Neural progenitor cell (in vitro differentiated cells): ENCODE results near the gene PEX5L. TPM values are rescaled to one million over a fixed set of nuclear protein-coding genes. Genes with fewer than 3 reads are reported as not detected.
A peak's percentile ranks its signal among the peaks of the same experiment; 100 is the strongest.

ENCODE experiments used
- DNase-seq: peaks from one replicate; pipeline ENCODE4 v3.0.0-alpha.2; 2016; ENCODE audit warnings: low spot score
- H2AFZ ChIP-seq: fragments of 200-600 bp; sonication (generic); replicated peaks from 2 replicates; pipeline ENCODE4 v1.6.1; 2016; ENCODE audit warnings: antibody characterized with exemption
- H3F3A ChIP-seq: fragments of 200-600 bp; sonication (generic); 2 replicates; pipeline ENCODE4 v1.6.1; 2016; ENCODE audit warnings: antibody characterized with exemption, low read depth
- H3K27ac ChIP-seq: fragments of 200-600 bp; sonication (generic); 2 replicates; pipeline ENCODE4 v1.5.1; 2016; ENCODE audit warnings: mild to moderate bottlenecking
- H3K27me3 ChIP-seq: fragments of 200-600 bp; sonication (generic); 2 replicates; pipeline ENCODE4 v1.6.1; 2016; ENCODE audit warnings: mild to moderate bottlenecking, moderate library complexity
- H3K36me3 ChIP-seq: fragments of 200-600 bp; sonication (generic); 2 replicates; pipeline ENCODE4 v1.5.1; 2016
- H3K4me1 ChIP-seq: fragments of 200-600 bp; sonication (generic); 2 replicates; pipeline ENCODE4 v1.6.1; 2016; ENCODE audit warnings: mixed run types
- H3K4me2 ChIP-seq: fragments of 200-600 bp; sonication (generic); 2 replicates; pipeline ENCODE4 v1.6.1; 2016
- H3K4me3 ChIP-seq: fragments of 200-600 bp; sonication (generic); 2 replicates; pipeline ENCODE4 v1.5.1; 2016
- H3K79me2 ChIP-seq: fragments of 200-600 bp; sonication (generic); 2 replicates; pipeline ENCODE4 v1.6.1; 2016; ENCODE audit warnings: low read depth
- H3K9ac ChIP-seq: fragments of 200-600 bp; sonication (generic); 2 replicates; pipeline ENCODE4 v1.6.1; 2016
- H3K9me3 ChIP-seq: fragments of 200-600 bp; sonication (generic); 2 replicates; pipeline ENCODE4 v1.5.1; 2016; ENCODE audit warnings: low read depth
- H4K20me1 ChIP-seq: fragments of 200-600 bp; sonication (generic); 2 replicates; pipeline ENCODE4 v1.6.1; 2016; ENCODE audit warnings: low read depth
- H3K27ac Mint-ChIP-seq: 3 replicates; pipeline ENCODE4 v1.8.0; 2021; ENCODE audit warnings: mixed read lengths
- H3K27me3 Mint-ChIP-seq: 2 replicates; pipeline ENCODE4 v1.8.0; 2022; ENCODE audit warnings: low read depth, mild to moderate bottlenecking, inconsistent platforms, moderate library complexity, mixed read lengths; ENCODE audit not compliant: insufficient read depth
- H3K36me3 Mint-ChIP-seq: 3 replicates; pipeline ENCODE4 v1.8.0; 2021; ENCODE audit warnings: mixed read lengths
- H3K4me1 Mint-ChIP-seq: 3 replicates; pipeline ENCODE4 v1.8.0; 2021; ENCODE audit warnings: mixed read lengths
- H3K4me3 Mint-ChIP-seq: 3 replicates; pipeline ENCODE4 v1.8.0; 2021; ENCODE audit warnings: mild to moderate bottlenecking, moderate library complexity, mixed read lengths
- H3K9me3 Mint-ChIP-seq: 3 replicates; pipeline ENCODE4 v1.8.0; 2020; ENCODE audit warnings: mixed read lengths
- EZH2 ChIP-seq: fragments of 200-600 bp; sonication (generic); IDR thresholded peaks from 2 replicates; pipeline ENCODE4 v1.6.1; 2017; ENCODE audit warnings: antibody characterized with exemption, mild to moderate bottlenecking, moderate library complexity
- EZH2phosphoT487 ChIP-seq: fragments of 200-600 bp; sonication (generic); IDR thresholded peaks from 2 replicates; pipeline ENCODE4 v1.6.1; 2017; ENCODE audit warnings: antibody characterized with exemption
- total RNA-seq: library from RNA; depleted of rRNA; stranded (reverse); fragments of >200 nt; gene quantifications from 2 replicates; pipeline ENCODE4 v1.2.3, GENCODE V29; 2015; ENCODE audit warnings: low replicate concordance
- TF ChIP-seq, protein P1 (sequence below): fragments of 200-600 bp; sonication (generic); IDR thresholded peaks from 2 replicates; pipeline ENCODE4 v1.5.1; 2017; ENCODE audit warnings: antibody characterized with exemption, mild to moderate bottlenecking

Gene PEX5L
- total RNA-seq, 1 donor from 2014 or later: 0.90 TPM

DNA sequence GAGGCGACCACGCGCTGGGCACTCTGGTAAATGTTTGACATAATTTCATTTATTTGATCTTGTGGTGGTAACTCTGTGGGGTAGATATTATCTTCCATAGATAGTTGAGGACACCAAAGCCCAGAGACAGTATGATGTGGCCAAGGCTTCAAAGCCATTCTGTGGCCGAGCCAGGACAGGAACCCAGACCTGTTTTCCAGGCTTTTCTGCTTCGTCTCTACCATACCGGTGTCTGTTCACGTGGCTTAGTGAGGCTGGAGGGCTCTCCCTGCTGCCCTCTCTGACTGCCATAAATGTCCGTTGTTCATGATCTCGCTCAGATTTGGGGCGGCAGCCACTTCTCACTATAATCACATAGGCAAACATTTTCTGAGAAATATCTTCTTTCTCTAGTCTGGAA lies 134.7 kb downstream of the PEX5L start:
- H3K4me2 ChIP-seq: no peak overlapping the region
- H2AFZ ChIP-seq: no peak overlapping the region
- H3K4me1 ChIP-seq: peaks cover 17% of the 10 kb centered on the region
- H3K4me3 Mint-ChIP-seq: no peak overlapping the region
- H3K27ac Mint-ChIP-seq: no peak overlapping the region
- no peaks in the 10 kb centered on the region for H3K79me2 ChIP-seq
- no peaks in the 10 kb centered on the region for H3K9me3 Mint-ChIP-seq
- peaks cover 3% of the 10 kb centered on the region for H3F3A ChIP-seq
- H3K27me3 ChIP-seq: no peaks in the 10 kb centered on the region
- no peaks in the 10 kb centered on the region for H3K27me3 Mint-ChIP-seq
- no peak overlapping the region for H3K27ac ChIP-seq
- peaks cover 5% of the 10 kb centered on the region for H3K4me1 Mint-ChIP-seq
- H3K4me3 ChIP-seq: no peak overlapping the region
- no peak overlapping the region for H3K9ac ChIP-seq
- DNase-seq: no peak
- no peaks in the 10 kb centered on the region for H3K36me3 Mint-ChIP-seq
- no peaks in the 10 kb centered on the region for H4K20me1 ChIP-seq
- no peaks in the 10 kb centered on the region for H3K9me3 ChIP-seq
- TF ChIP-seq EZH2: no peak
- TF ChIP-seq EZH2phosphoT487: no peak
- TF ChIP-seq, protein P1, sequence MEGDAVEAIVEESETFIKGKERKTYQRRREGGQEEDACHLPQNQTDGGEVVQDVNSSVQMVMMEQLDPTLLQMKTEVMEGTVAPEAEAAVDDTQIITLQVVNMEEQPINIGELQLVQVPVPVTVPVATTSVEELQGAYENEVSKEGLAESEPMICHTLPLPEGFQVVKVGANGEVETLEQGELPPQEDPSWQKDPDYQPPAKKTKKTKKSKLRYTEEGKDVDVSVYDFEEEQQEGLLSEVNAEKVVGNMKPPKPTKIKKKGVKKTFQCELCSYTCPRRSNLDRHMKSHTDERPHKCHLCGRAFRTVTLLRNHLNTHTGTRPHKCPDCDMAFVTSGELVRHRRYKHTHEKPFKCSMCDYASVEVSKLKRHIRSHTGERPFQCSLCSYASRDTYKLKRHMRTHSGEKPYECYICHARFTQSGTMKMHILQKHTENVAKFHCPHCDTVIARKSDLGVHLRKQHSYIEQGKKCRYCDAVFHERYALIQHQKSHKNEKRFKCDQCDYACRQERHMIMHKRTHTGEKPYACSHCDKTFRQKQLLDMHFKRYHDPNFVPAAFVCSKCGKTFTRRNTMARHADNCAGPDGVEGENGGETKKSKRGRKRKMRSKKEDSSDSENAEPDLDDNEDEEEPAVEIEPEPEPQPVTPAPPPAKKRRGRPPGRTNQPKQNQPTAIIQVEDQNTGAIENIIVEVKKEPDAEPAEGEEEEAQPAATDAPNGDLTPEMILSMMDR: no peak
- H3K36me3 ChIP-seq: no peaks in the 10 kb centered on the region

DNA sequence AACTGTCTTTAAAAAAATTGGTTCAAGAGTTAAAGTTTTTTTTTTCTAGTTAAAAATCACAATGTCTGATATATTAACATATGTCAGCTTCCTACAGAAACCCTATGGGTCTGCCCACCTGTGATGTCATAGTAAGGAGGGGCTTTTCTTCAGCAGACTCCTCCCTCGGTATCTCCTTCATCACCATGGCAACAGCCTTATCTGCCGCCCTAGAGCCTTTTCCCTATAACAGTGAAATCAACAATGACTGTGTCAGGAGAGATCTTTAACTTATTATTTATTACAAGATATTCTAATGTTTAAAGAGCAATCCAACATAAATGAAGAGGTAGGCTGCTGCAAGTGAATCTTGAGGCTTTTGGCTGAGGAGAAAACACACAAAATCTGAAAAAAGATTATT lies 138.7 kb downstream of the PEX5L start:
- Histone ChIP-seq H3K4me1 (peaks cover 11% of the 10 kb centered on the region), H3K27me3 (no peaks in the 10 kb centered on the region), H3K27ac (no peak overlapping the region), H4K20me1 (no peaks in the 10 kb centered on the region), H3K9me3 (no peaks in the 10 kb centered on the region), H3K4me3 (no peak overlapping the region), H3K9ac (no peak overlapping the region), H3K36me3 (no peaks in the 10 kb centered on the region), H3K4me2 (peak overlapping the region; percentile 23), H3F3A (peaks cover 3% of the 10 kb centered on the region), H3K79me2 (no peaks in the 10 kb centered on the region), H2AFZ (no peak overlapping the region)
- Mint-ChIP-seq H3K36me3 (no peaks in the 10 kb centered on the region), H3K4me3 (no peak overlapping the region), H3K4me1 (peaks cover 5% of the 10 kb centered on the region), H3K27ac (no peak overlapping the region), H3K9me3 (no peaks in the 10 kb centered on the region), H3K27me3 (no peaks in the 10 kb centered on the region)
- peak; percentile 87 for DNase-seq
- TF ChIP-seq EZH2phosphoT487 (no peak), EZH2 (no peak)

DNA sequence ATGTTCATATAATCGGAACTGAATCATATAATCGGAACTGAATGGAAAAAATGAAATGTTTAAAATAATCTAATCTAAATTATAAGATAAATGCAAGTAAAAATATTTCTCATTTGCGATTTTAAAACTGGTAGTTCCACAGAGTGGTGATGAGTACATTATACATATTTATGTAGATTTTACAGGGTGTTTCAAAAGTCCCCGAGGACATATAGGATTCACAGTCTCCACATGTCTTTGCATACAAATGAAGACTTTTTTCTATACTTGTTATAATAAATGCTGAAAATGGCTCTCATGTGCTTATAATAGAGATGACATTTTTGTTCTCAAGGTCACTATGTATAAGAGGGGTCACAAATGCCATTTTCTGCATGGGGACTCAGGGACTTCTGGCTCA lies 139.5 kb downstream of the PEX5L start:
- H3K36me3 Mint-ChIP-seq: no peaks in the 10 kb centered on the region
- no peaks in the 10 kb centered on the region for H3K36me3 ChIP-seq
- H3K27ac Mint-ChIP-seq: no peak overlapping the region
- H3K4me1 ChIP-seq: peaks cover 11% of the 10 kb centered on the region
- TF ChIP-seq EZH2phosphoT487 (no peak), EZH2 (no peak)
- TF ChIP-seq, protein P1: no peak
- peaks cover 3% of the 10 kb centered on the region for H3F3A ChIP-seq
- H3K27ac ChIP-seq: no peak overlapping the region
- H3K9ac ChIP-seq: no peak overlapping the region
- H3K9me3 ChIP-seq: no peaks in the 10 kb centered on the region
- H3K27me3 ChIP-seq: no peaks in the 10 kb centered on the region
- no peaks in the 10 kb centered on the region for H3K9me3 Mint-ChIP-seq
- no peaks in the 10 kb centered on the region for H4K20me1 ChIP-seq
- no peak overlapping the region for H3K4me3 Mint-ChIP-seq
- H3K4me2 ChIP-seq: no peak overlapping the region
- no peaks in the 10 kb centered on the region for H3K27me3 Mint-ChIP-seq
- no peak for DNase-seq
- no peaks in the 10 kb centered on the region for H3K79me2 ChIP-seq
- no peak overlapping the region for H2AFZ ChIP-seq
- H3K4me1 Mint-ChIP-seq: peaks cover 5% of the 10 kb centered on the region
- no peak overlapping the region for H3K4me3 ChIP-seq

DNA sequence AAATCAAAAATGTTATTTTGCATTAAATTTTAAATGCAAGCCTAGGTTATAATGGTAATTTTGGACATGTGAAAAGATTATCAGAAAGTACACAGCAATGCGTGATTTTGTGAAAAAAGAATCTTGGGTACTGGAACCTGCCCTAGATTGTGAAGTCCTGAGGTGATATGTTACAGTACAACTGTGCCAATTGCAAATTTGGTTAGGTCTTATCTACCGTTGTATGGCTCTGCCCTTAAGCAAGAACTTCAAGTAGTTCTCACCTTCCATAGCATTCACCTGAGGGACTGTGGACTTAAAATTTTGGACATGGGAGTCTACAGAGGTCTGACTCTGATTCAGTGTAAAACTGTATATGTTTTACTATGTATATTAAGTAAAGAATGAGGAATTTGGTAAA lies 140.2 kb downstream of the PEX5L start:
- H3K4me3 Mint-ChIP-seq: no peak overlapping the region
- H3K9me3 ChIP-seq: no peaks in the 10 kb centered on the region
- H3K27ac ChIP-seq: no peak overlapping the region
- no peak overlapping the region for H3K4me2 ChIP-seq
- H3K4me1 Mint-ChIP-seq: peaks cover 5% of the 10 kb centered on the region
- no peak overlapping the region for H3K27ac Mint-ChIP-seq
- H3K4me3 ChIP-seq: no peak overlapping the region
- H2AFZ ChIP-seq: no peak overlapping the region
- H3K27me3 Mint-ChIP-seq: no peaks in the 10 kb centered on the region
- no peak for TF ChIP-seq EZH2
- H3K4me1 ChIP-seq: peaks cover 11% of the 10 kb centered on the region
- H3K9ac ChIP-seq: no peak overlapping the region
- no peak for DNase-seq
- H3K79me2 ChIP-seq: no peaks in the 10 kb centered on the region
- H3K36me3 Mint-ChIP-seq: no peaks in the 10 kb centered on the region
- no peaks in the 10 kb centered on the region for H3K9me3 Mint-ChIP-seq
- no peaks in the 10 kb centered on the region for H3K27me3 ChIP-seq
- peaks cover 3% of the 10 kb centered on the region for H3F3A ChIP-seq
- no peaks in the 10 kb centered on the region for H4K20me1 ChIP-seq
- no peaks in the 10 kb centered on the region for H3K36me3 ChIP-seq
